ENCODE results near the gene DUOXA2.

Gene DUOXA2

GRCh38 chr15:45165536-45165935 is 51.4 kb downstream of the DUOXA2 start:
- DNase-seq: no peak

- DNase-seq: peak; percentile 86
Measured at GRCh38 chr15:45166834-45167630, 52.9 kb downstream of the DUOXA2 start.

- DNase-seq: no peak
Measured at GRCh38 chr15:45167631-45168205, 53.6 kb downstream of the DUOXA2 start.

Measured in fibroblast of skin of right quadriceps (primary cell).